Astrocyte of the cerebellum (primary cell): ENCODE results near the gene EYA2.

Source experiments
- DNase-seq: peaks from one replicate; pipeline ENCODE4 v3.0.0-alpha.2; 2011; ENCODE audit warnings: low read depth
- H3K4me3 ChIP-seq: 2 replicates; pipeline ENCODE4 v1.5.1; 2011; ENCODE audit warnings: mild to moderate bottlenecking, low read depth, low read length, moderate library complexity
- CTCF ChIP-seq: IDR thresholded peaks from 2 replicates; pipeline ENCODE4 v1.5.1; 2012; ENCODE audit warnings: low read length, low read depth, moderate library complexity, mild to moderate bottlenecking; ENCODE audit errors: missing control alignments
- in situ Hi-C: cut with HindIII; loops from 2 replicates; pipeline ENCODE4 v1.10.0; 2017; ENCODE audit warnings: low sequenced_read_pairs

The EYA2 gene

GRCh38 chr20:47141350-47141921 lies 246.8 kb downstream of the EYA2 start:
- no peak overlapping the region for H3K4me3 ChIP-seq
- in situ Hi-C loops = no loop called here
- no peak for DNase-seq
- no peak for TF ChIP-seq CTCF

GRCh38 chr20:47141941-47142773 lies 247.5 kb downstream of the EYA2 start:
- no peak for DNase-seq
- TF ChIP-seq CTCF = no peak
- H3K4me3 ChIP-seq = no peak overlapping the region
- in situ Hi-C loops = no loop called here

GRCh38 chr20:47142774-47143170 lies 248.1 kb downstream of the EYA2 start:
- in situ Hi-C loops = no loop called here
- no peak for TF ChIP-seq CTCF
- H3K4me3 ChIP-seq = no peak overlapping the region
- no peak for DNase-seq

GRCh38 chr20:47143657-47144056 lies 249.0 kb downstream of the EYA2 start:
- in situ Hi-C loops = no loop called here
- no peak overlapping the region for H3K4me3 ChIP-seq
- no peak for DNase-seq
- TF ChIP-seq CTCF = no peak

- TF ChIP-seq CTCF = no peak
- H3K4me3 ChIP-seq = no peak overlapping the region
- DNase-seq = no peak
- in situ Hi-C loops = no loop called here
Measured at GRCh38 chr20:47144463-47144862, 249.8 kb downstream of the EYA2 start.

- peak; percentile 80 for DNase-seq
- no peak overlapping the region for H3K4me3 ChIP-seq
- TF ChIP-seq CTCF = no peak
- in situ Hi-C loops = no loop called here
Measured at GRCh38 chr20:47146686-47147085, 252.0 kb downstream of the EYA2 start.
